ENCODE data around the gene BTG2. TPM values are rescaled to one million over a fixed set of nuclear protein-coding genes. Genes with fewer than 3 reads are reported as not detected.
A peak's percentile ranks its signal among the peaks of the same experiment; 100 is the strongest.

Gene BTG2
- total and polyA plus RNA-seq, 3 experiments from 2014 or later = 97.8 to 138 (median 102) TPM

- POLR2A ChIA-PET = interaction anchor here (0.6 to 1.6 kb wide), 4 partner anchors 23 to 220 kb away, joined by 4 to 8 read pairs (median 5); no protein-coding TSS in a partner anchor
- Mint-ChIP-seq H3K27ac (peak overlapping the region; percentile 82 to 95 (median 92)), H3K4me1 (peaks cover 12 to 24% (median 23%) of the 10 kb centered on the region in 3 donors), H3K36me3 (no peaks in the 10 kb centered on the region), H3K4me3 (peak overlapping the region; percentile 82 to 93 (median 87)), H3K9me3 (no peaks in the 10 kb centered on the region), H3K27me3 (peaks cover 2 to 3% of the 10 kb centered on the region in 2 donors)
- Histone ChIP-seq H3K4me3 (ENCODE audit: low read length) (peak overlapping the region; percentile 83), H3K36me3 (ENCODE audit: insufficient read depth, low read length) (no peaks in the 10 kb centered on the region), H3K4me1 (ENCODE audit: insufficient read depth, low read length) (peaks cover 39% of the 10 kb centered on the region), H3K27me3 (ENCODE audit: insufficient read depth, low read length, poor library complexity, severe bottlenecking) (no peaks in the 10 kb centered on the region), H3K27ac (ENCODE audit: low read depth, low read length) (no peak overlapping the region), H3K9me3 (ENCODE audit: low read length) (no peaks in the 10 kb centered on the region)
- no peak for DNase-seq
- CTCF ChIA-PET = interaction anchor here (0.6 to 30.7 kb wide), 55 partner anchors 11 to 1119 kb away, joined by 3 to 775 read pairs (median 4); partner anchors contain the start of genes ATP2B4, BTG2, LAX1 and OPTC
Measured at GRCh38 chr1:203267912-203268311, 37.4 kb upstream of the BTG2 start.

- H3K4me3 ChIP-seq (ENCODE audit: low read length) = no peak overlapping the region
- peak in 3 of 5 donors; percentile 28 to 76 (median 63) for DNase-seq
- H3K4me1 ChIP-seq (ENCODE audit: insufficient read depth, low read length) = peaks cover 50% of the 10 kb centered on the region
- H3K27me3 ChIP-seq (ENCODE audit: insufficient read depth, low read length, poor library complexity, severe bottlenecking) = no peaks in the 10 kb centered on the region
- POLR2A ChIA-PET = interaction anchor here (0.6 to 1.0 kb wide), 3 partner anchors 52 to 229 kb away, joined by 3 to 7 read pairs (median 3); no protein-coding TSS in a partner anchor
- Mint-ChIP-seq H3K4me3 (no peak overlapping the region), H3K4me1 (peaks cover 19 to 34% (median 31%) of the 10 kb centered on the region in 3 donors), H3K9me3 (no peaks in the 10 kb centered on the region), H3K27me3 (peaks cover 2 to 3% of the 10 kb centered on the region in 2 donors), H3K36me3 (no peaks in the 10 kb centered on the region), H3K27ac (no peak overlapping the region)
- no peaks in the 10 kb centered on the region for H3K36me3 ChIP-seq (ENCODE audit: insufficient read depth, low read length)
- no peak overlapping the region for H3K27ac ChIP-seq (ENCODE audit: low read depth, low read length)
- CTCF ChIA-PET = interaction anchor here (0.7 to 30.7 kb wide), 14 partner anchors 18 to 432 kb away, joined by 3 to 775 read pairs (median 16); partner anchors contain the start of genes ATP2B4 and BTG2
- H3K9me3 ChIP-seq (ENCODE audit: low read length) = no peaks in the 10 kb centered on the region
Measured at GRCh38 chr1:203268901-203269653, 36.2 kb upstream of the BTG2 start.

- Histone ChIP-seq H3K4me3 (ENCODE audit: low read length) (no peak overlapping the region), H3K27ac (ENCODE audit: low read depth, low read length) (no peak overlapping the region), H3K9me3 (ENCODE audit: low read length) (no peaks in the 10 kb centered on the region), H3K36me3 (ENCODE audit: insufficient read depth, low read length) (no peaks in the 10 kb centered on the region), H3K27me3 (ENCODE audit: insufficient read depth, low read length, poor library complexity, severe bottlenecking) (no peaks in the 10 kb centered on the region), H3K4me1 (ENCODE audit: insufficient read depth, low read length) (peaks cover 54% of the 10 kb centered on the region)
- DNase-seq = no peak
- Mint-ChIP-seq H3K36me3 (no peaks in the 10 kb centered on the region), H3K4me3 (no peak overlapping the region), H3K27me3 (peaks cover 2 to 3% of the 10 kb centered on the region in 2 donors), H3K4me1 (peaks cover 19 to 38% (median 31%) of the 10 kb centered on the region in 3 donors), H3K9me3 (no peaks in the 10 kb centered on the region), H3K27ac (peak overlapping the region in 1 of 8 donors; percentile 14)
- ChIA-PET POLR2A (interaction anchor here (0.6 to 1.0 kb wide), 4 partner anchors 37 to 230 kb away, joined by 3 to 7 read pairs (median 3); no protein-coding TSS in a partner anchor), CTCF (interaction anchor here (0.7 to 30.7 kb wide), 9 partner anchors 17 to 229 kb away, joined by 3 to 775 read pairs (median 108); partner anchors contain the start of gene BTG2)
Measured at GRCh38 chr1:203269654-203270020, 35.7 kb upstream of the BTG2 start.

DNA sequence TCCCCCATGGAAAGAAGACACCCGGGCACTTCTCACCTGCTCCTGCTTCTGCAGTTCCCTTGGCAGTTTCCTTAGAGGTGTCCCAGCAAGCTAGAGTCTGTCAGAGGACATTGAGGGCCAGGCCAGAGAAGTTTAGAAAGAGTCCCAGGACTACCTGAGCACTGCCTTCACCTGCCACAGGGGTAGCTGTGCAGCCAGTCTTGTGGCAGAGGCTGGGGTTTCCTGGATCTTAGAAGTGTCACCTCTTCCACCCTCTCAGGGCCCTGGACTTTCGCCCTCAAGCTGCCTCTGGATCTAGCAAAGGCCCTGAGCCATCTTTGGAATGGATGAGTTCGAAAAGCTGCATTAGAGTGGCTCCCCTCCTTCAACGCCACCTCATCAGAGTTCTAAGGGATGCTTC is 34.9 kb upstream of the BTG2 start:
- Mint-ChIP-seq H3K36me3 (no peaks in the 10 kb centered on the region), H3K4me1 (peaks cover 23 to 44% (median 36%) of the 10 kb centered on the region in 3 donors), H3K27me3 (peaks cover 2 to 3% of the 10 kb centered on the region in 2 donors), H3K27ac (peak overlapping the region; percentile 56 to 96 (median 88)), H3K9me3 (no peaks in the 10 kb centered on the region), H3K4me3 (peak overlapping the region in 1 of 7 donors; percentile 40)
- H3K27me3 ChIP-seq (ENCODE audit: insufficient read depth, low read length, poor library complexity, severe bottlenecking) = no peaks in the 10 kb centered on the region
- H3K27ac ChIP-seq (ENCODE audit: low read depth, low read length) = no peak overlapping the region
- peaks cover 54% of the 10 kb centered on the region for H3K4me1 ChIP-seq (ENCODE audit: insufficient read depth, low read length)
- no peaks in the 10 kb centered on the region for H3K9me3 ChIP-seq (ENCODE audit: low read length)
- no peak for DNase-seq
- H3K4me3 ChIP-seq (ENCODE audit: low read length) = no peak overlapping the region
- POLR2A ChIA-PET = interaction anchor here (0.7 to 1.2 kb wide), 4 partner anchors 19 to 37 kb away, joined by 3 to 5 read pairs (median 3); no protein-coding TSS in a partner anchor
- CTCF ChIA-PET = interaction anchor here (1.3 to 30.7 kb wide), 7 partner anchors 16 to 216 kb away, joined by 3 to 775 read pairs (median 126); partner anchors contain the start of gene BTG2
- H3K36me3 ChIP-seq (ENCODE audit: insufficient read depth, low read length) = no peaks in the 10 kb centered on the region

DNA sequence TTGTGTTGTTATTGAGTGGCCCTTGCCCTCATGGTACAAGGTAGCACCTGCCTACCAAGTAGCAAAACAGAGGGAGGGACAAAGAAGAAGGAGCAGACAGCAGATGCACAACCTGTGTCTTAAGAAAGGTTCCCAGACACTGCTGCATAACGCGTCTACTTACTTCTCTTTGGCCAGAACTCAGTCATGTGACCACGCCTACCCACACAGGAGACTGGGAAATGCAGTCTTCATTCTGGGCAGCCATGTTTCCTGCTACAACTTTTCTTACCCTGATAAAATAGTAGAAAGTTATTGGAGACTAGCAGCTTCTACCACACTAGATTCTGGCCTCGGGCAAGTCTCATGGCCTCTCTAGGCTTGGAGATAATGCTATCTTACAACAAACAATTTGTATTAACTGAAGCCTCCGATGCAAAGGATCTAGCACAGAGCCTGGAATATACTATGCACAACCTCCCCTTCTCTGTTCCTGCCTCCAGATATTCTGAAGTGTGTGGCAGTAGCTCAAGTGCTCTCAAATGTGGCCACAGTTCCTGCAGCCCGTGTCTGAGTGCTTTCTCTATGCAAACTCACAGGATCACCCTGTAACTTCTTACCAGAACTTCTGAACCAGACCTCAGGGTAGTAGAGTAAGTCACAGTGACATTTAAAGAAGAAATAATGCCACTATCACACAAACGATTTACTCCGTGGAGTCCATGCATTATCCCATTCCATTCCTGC is 34.1 kb upstream of the BTG2 start:
- H3K9me3 Mint-ChIP-seq = no peaks in the 10 kb centered on the region
- no peak overlapping the region for H3K27ac ChIP-seq (ENCODE audit: low read depth, low read length)

GRCh38 chr1:203271962-203272632 is 33.2 kb upstream of the BTG2 start:
- Histone ChIP-seq H3K27me3 (ENCODE audit: insufficient read depth, low read length, poor library complexity, severe bottlenecking) (no peaks in the 10 kb centered on the region), H3K4me1 (ENCODE audit: insufficient read depth, low read length) (peaks cover 62% of the 10 kb centered on the region), H3K4me3 (ENCODE audit: low read length) (no peak overlapping the region), H3K36me3 (ENCODE audit: insufficient read depth, low read length) (no peaks in the 10 kb centered on the region), H3K27ac (ENCODE audit: low read depth, low read length) (no peak overlapping the region), H3K9me3 (ENCODE audit: low read length) (no peaks in the 10 kb centered on the region)
- POLR2A ChIA-PET = interaction anchor here (1.2 to 1.9 kb wide), 3 partner anchors 34 to 55 kb away, joined by 3 to 20 read pairs (median 14); no protein-coding TSS in a partner anchor
- peaks cover 27 to 52% (median 38%) of the 10 kb centered on the region in 3 donors for H3K4me1 Mint-ChIP-seq
- H3K27me3 Mint-ChIP-seq = peaks cover 1 to 2% of the 10 kb centered on the region in 2 donors
- no peaks in the 10 kb centered on the region for H3K36me3 Mint-ChIP-seq
- no peak overlapping the region for H3K4me3 Mint-ChIP-seq
- H3K27ac Mint-ChIP-seq = peak overlapping the region in 6 of 8 donors; percentile 29 to 92 (median 76)
- CTCF ChIA-PET = interaction anchor here (1.2 to 30.7 kb wide), 8 partner anchors 15 to 215 kb away, joined by 3 to 775 read pairs (median 117); partner anchors contain the start of gene BTG2
- DNase-seq = no peak
- H3K9me3 Mint-ChIP-seq = no peaks in the 10 kb centered on the region

More for the DNA sequence above, 34.1 kb upstream of the BTG2 start:
- Histone ChIP-seq H3K9me3 (ENCODE audit: low read length) (no peaks in the 10 kb centered on the region), H3K27me3 (ENCODE audit: insufficient read depth, low read length, poor library complexity, severe bottlenecking) (no peaks in the 10 kb centered on the region), H3K4me1 (ENCODE audit: insufficient read depth, low read length) (peaks cover 54% of the 10 kb centered on the region), H3K4me3 (ENCODE audit: low read length) (no peak overlapping the region), H3K36me3 (ENCODE audit: insufficient read depth, low read length) (no peaks in the 10 kb centered on the region)
- ChIA-PET CTCF (interaction anchor here (1.3 to 30.7 kb wide), 7 partner anchors 16 to 216 kb away, joined by 3 to 775 read pairs (median 126); partner anchors contain the start of gene BTG2), POLR2A (interaction anchor here (1.0 to 1.9 kb wide), 4 partner anchors 18 to 56 kb away, joined by 3 to 14 read pairs (median 4); no protein-coding TSS in a partner anchor)
- H3K36me3 Mint-ChIP-seq = no peaks in the 10 kb centered on the region
- peak; percentile 52 to 82 (median 67) for DNase-seq
- peak overlapping the region in 1 of 7 donors; percentile 40 for H3K4me3 Mint-ChIP-seq
- peaks cover 2 to 3% of the 10 kb centered on the region in 2 donors for H3K27me3 Mint-ChIP-seq
- H3K27ac Mint-ChIP-seq = peak overlapping the region; percentile 56 to 96 (median 88)
- peaks cover 23 to 44% (median 36%) of the 10 kb centered on the region in 3 donors for H3K4me1 Mint-ChIP-seq
